Iris pigment epithelial cell (primary cell): Measurements from ENCODE around the gene C16orf54.
"Not testable (repeated sequence)": the region's sequence is repeated elsewhere in the genome, so short reads cannot be mapped to it uniquely, and the experiment has no call there.

Source experiments
- DNase-seq: peaks from one replicate; pipeline ENCODE4 v3.0.0-alpha.2; 2011; ENCODE audit warnings: low read depth

C16orf54 gene

DNA sequence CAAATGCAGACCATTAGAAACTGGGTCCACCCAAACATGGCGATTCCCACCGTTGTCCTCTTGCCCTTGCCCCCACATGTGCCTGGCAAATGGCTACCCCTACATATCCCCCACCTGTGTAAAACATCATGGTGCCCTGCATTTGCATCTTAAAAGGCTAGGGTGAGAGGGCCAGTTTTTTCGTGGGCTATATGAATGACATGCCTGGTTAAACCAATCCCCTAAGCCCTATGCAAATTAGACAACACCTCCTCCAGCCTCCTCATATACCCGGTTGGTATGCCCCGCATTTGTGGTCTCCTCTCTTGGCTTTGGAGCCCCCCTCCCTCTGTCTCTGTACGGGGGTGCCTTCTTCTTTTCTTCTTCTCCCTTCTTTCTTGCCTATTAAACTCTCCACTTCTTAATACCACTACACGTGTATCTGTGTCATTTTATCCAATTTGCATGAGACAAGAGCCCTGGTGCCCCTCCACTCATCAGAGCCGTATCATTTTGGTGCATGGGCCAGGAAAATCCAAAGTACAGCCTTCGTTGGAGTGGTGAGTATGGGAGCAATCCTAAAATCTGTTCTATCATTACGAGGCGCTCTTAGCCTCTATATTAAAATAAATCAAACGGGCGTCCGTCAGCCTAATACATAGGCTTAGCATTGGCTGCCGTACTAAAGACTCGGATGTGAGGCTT lies 36.7 kb downstream of the C16orf54 start:
- no peak for DNase-seq

DNA sequence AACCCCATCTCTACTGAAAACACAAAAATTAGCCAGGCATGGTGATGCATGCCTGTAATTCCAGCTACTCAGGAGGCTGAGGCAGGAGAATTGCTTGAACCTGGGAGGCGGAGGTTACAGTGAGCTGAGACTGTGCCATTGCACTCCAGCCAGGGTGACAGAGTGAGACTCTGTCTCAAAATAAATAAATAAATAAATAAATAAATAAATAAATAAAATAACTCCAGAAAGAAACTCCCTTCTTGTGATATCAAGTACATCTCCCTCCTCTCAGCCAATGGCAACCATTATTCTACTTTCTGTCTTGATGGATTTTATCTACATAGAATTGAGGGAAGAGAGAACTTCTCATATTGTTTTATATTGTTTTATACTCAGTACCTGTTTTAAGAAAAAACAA lies 38.6 kb downstream of the C16orf54 start:
- DNase-seq = not testable (repeated sequence)

DNA sequence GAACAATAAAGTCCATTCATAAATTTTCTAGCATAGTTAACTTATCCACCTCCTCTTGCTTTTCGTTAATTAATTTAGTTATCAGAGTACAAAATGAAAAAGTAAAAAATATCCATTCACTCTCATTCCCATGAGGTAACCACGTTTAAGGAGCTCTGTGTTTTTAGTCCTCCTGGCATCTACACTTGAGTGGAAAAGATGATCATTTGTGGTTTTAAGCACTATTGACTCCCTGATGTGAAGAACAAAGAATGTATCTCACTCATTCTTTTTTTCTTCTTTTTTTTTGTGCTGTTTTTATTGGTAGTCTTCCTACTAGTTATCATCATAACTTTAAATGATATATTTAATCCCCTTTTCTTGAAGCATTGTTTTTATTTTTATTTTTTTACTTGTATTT lies 40.8 kb downstream of the C16orf54 start:
- DNase-seq = no peak

GRCh38 chr16:29702269-29702668 lies 43.5 kb downstream of the C16orf54 start:
- DNase-seq = no peak

GRCh38 chr16:29701214-29701555 lies 44.6 kb downstream of the C16orf54 start:
- DNase-seq = no peak

- peak; percentile 87 for DNase-seq
These were observed 45.4 kb downstream of the C16orf54 start for GRCh38 chr16:29700253-29700987.

DNA sequence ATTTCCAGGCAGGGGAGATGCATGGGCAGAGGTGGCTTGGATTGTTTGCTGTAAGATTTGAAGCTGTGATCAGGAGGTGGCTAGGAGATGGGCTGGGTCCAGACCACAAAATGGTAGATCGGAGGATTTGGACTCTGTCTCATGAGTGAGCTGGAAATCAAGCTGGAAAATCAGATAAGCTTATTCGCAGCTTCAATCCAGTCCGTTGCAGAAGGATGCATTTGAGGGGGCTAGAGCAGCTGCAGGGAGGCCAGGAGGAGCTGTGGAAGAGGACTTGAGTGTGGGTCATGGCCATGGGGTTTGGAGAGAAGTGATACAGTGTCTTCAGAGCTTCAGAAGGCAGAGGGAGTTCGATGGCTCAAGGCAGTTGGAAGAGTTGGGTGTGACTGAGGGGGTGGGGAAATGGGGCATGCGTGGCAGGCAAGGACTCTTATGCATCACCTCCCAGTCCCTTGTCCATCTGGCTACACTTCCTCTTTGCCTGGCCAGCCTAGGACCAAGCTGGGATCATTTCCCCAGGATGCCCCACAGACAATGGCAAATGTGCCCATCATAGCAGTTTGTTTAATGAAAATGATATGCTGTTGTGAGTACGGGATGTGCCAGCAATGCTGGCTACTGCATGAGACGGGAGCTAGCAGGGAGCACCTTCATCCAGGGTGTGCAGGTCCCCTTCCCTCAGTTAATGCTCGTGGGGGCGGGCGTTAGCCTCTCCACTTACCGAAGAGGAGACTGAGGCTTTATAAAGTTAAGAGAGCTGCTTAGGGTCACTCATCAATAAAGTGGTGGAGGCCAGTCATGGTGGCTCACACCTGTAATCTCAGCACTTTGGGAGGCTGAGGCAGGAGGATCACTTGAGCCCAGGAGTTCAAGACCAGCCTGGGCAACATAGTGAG lies 46.2 kb downstream of the C16orf54 start:
- no peak for DNase-seq

DNA sequence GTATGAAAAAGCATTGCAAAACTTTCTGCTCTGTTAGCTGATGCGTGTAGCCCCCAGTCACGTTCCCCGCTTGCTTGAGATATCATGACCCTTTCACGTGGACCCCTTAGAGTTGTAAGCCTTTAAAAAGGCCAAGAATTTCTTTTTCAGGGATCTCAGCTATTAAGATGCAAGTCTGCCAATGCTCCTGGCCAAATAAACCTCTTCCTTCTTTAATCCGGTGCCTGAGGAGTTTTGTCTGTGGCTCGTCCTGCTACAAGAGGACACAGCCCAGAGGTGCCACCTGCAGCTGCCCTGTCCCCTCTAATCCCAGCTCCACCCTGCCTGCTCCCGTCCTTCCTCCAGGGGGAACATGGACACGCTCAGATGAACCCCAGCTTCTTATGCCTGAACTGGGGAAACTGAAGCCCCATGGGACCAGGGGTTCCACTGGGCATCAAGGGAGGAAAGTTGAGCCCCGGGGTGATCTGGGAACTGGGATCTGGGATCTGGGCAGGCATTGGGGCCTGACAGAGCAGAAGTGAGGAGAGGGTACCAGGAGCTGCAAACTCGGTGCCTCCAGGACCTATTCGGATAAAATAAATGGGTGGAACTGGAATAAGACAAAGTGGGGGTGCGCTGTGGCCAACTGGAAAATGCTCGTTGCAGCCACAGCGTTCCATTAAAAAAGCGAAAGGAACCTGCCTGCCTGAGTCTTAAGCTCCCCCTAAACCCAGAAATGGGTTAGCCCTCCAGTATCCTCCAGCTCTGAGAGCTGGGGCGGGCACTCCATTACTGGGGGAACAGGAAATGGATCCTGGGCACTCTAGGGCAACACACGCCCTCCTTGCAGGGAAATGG lies 47.1 kb downstream of the C16orf54 start:
- no peak for DNase-seq

- DNase-seq = no peak
These were observed 47.7 kb downstream of the C16orf54 start for GRCh38 chr16:29698042-29698441.

GRCh38 chr16:29697391-29697790 lies 48.4 kb downstream of the C16orf54 start:
- no peak for DNase-seq

DNA sequence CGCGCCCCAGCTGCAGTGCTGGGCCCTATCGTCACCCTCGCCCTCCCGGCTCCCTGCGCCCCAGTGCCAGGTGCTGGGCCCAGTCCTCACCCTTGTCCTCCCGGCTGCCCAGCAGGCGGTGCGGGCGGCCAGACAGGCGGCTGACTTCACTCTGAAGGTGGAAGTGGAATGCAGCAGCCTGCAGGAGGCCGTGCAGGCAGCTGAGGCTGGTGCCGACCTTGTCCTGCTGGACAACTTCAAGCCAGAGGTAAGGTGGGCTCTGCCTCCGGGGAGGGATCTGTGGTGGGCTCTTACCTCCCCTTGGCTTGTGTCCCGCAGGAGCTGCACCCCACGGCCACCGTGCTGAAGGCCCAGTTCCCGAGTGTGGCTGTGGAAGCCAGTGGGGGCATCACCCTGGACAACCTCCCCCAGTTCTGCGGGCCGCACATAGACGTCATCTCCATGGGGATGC lies 48.9 kb downstream of the C16orf54 start:
- DNase-seq = no peak

GRCh38 chr16:29695675-29696074 lies 50.1 kb downstream of the C16orf54 start:
- DNase-seq = not testable (repeated sequence)

DNA sequence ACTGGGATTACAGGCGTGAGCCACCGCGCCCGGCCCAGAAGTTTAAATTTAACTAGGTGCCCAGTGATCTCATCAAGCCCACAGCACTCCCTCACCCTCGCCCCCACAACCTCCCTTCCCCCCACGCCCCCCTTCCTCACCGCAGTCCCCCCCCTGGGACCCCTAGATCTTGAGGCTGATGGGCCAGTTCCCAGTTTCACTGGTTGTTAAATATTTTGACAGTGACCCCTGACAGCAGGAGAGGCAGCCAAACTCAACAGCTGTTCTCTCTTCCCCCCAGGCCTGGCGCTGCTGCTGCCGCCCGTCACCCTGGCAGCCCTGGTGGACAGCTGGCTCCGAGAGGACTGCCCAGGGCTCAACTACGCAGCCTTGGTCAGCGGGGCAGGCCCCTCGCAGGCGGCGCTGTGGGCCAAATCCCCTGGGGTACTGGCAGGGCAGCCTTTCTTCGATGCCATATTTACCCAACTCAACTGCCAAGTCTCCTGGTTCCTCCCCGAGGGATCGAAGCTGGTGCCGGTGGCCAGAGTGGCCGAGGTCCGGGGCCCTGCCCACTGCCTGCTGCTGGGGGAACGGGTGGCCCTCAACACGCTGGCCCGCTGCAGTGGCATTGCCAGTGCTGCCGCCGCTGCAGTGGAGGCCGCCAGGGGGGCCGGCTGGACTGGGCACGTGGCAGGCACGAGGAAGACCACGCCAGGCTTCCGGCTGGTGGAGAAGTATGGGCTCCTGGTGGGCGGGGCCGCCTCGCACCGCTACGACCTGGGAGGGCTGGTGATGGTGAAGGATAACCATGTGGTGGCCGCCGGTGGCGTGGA lies 51.2 kb downstream of the C16orf54 start:
- DNase-seq = no peak

GRCh38 chr16:29692606-29693005 lies 53.2 kb downstream of the C16orf54 start:
- DNase-seq = not testable (repeated sequence)
